Ectodermal cell (in vitro differentiated cells): ENCODE measurements around the gene ACOT13.
"Not testable (repeated sequence)": the region's sequence is repeated elsewhere in the genome, so short reads cannot be mapped to it uniquely, and the experiment has no call there.

Experiments used
- H3K27ac ChIP-seq: 2 replicates; pipeline ENCODE4 v1.7.0; 2013; ENCODE audit warnings: mild to moderate bottlenecking, low read depth, low read length; ENCODE audit not compliant: insufficient read depth, poor library complexity, severe bottlenecking
- H3K27me3 ChIP-seq: 2 replicates; pipeline ENCODE4 v1.7.0; 2013; ENCODE audit warnings: mild to moderate bottlenecking, low read length; ENCODE audit not compliant: insufficient read depth, control insufficient read depth, poor library complexity, severe bottlenecking
- H3K36me3 ChIP-seq: one replicate; pipeline ENCODE4 v1.7.0; 2013; ENCODE audit warnings: low read length; ENCODE audit not compliant: control insufficient read depth, insufficient read depth
- H3K4me1 ChIP-seq: one replicate; pipeline ENCODE4 v1.7.0; 2013; ENCODE audit warnings: low read length; ENCODE audit not compliant: control insufficient read depth, insufficient read depth
- H3K4me3 ChIP-seq: 2 replicates; pipeline ENCODE4 v1.7.0; 2013; ENCODE audit warnings: low read depth, low read length, control low read depth; ENCODE audit not compliant: insufficient read depth
- H3K9me3 ChIP-seq: 2 replicates; pipeline ENCODE4 v1.7.0; 2013; ENCODE audit warnings: mild to moderate bottlenecking, low read length, moderate library complexity; ENCODE audit not compliant: control insufficient read depth
- WGBS, 2 experiments: methylation state at CpG; one replicate each; pipeline ENCODE4 v1.1.7; 2013; ENCODE audit warnings: missing lambda C conversion rate in 2 of 2; 5-methylcytosine and 5-hydroxymethylcytosine counted together

Gene ACOT13

DNA sequence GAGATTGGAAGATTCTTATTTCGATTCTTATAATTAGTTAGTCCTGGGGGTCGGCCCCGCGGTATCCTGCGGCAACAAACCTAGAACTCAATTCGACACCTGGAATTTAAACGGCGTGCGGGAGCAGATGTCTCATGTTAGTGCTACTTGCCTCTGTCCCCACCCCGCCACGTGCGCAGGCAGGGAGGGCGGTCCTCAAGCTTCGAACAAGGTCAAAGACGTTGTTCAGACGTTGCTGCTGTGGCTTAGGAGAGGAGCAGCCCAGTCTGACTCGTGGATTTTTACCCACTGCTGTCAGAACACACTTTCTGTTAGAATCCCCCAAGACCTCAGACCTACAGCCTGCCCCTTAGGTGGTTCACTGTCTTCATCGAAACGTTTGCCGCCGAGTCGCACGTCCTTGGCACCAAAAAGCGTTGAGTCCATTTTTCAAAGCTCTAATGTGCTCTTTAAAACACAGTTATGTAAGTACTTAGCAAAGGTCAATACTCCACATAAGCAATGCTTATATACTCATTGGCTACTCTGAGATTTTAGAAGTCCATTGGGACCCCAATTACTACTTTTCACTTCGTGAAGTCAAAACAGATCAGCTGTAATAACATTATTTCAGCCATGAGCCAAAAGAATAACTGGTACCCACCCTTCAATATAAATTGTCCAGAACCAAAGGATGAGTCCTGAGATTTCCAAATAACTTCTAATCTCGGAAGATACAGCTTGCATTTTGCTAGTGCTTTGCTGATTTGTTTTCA, 54.8 kb downstream of the ACOT13 start:
- H3K4me3 ChIP-seq, result peak overlapping the region; percentile 50
- peak overlapping the region; percentile 72 for H3K27ac ChIP-seq
- 25 to 26% methylated on average over 26 of the region's 26 CpGs for WGBS, 2 experiments
- H3K36me3 ChIP-seq, result no peaks in the 10 kb centered on the region
- H3K4me1 ChIP-seq, result no peaks in the 10 kb centered on the region
- no peaks in the 10 kb centered on the region for H3K9me3 ChIP-seq
- H3K27me3 ChIP-seq, result no peaks in the 10 kb centered on the region

DNA sequence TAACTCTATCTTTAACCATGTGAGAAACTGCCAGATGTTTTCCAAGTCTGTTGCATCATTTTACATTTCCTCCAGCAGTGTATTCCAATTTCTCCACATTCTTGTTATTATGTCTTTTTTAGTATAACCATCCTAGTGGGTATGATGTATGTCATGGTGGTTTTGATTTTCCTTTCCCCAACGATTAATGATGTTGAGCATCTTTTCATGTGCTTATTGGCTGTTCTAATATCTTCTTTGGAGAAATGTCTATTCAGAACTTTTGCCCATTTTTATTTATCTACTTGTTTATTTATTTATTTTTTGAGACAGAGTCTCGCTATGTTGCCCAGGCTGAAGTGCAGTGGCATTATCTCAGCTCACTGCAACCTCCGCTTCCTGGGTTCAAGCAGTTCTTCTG, 56.4 kb downstream of the ACOT13 start:
- H3K27me3 ChIP-seq, result no peaks in the 10 kb centered on the region
- 87 to 94% methylated on average over 3 of the region's 3 CpGs for WGBS, 2 experiments
- H3K9me3 ChIP-seq, result no peaks in the 10 kb centered on the region
- no peaks in the 10 kb centered on the region for H3K4me1 ChIP-seq
- H3K36me3 ChIP-seq, result no peaks in the 10 kb centered on the region
- no peak overlapping the region for H3K27ac ChIP-seq
- no peak overlapping the region for H3K4me3 ChIP-seq

DNA sequence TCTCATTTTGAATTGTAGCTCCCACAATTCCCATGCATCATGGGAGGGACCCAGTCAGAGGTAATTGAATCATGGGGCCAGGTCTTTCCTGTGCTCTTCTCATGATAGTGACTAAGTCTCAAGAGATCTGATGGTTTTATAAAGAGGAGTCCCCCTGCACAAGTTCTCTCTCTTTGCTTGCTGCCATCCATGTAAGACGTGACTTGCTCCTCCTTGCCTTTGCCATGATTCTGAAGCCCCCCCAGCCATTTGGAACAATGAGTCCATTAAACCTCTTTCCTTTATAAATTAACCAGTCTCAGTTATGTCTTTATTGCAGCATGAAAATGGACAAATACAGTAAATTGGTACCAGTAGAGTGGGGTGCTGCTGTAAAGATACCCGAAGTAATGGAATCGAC, 63.8 kb downstream of the ACOT13 start:
- H3K4me1 ChIP-seq, H3K9me3 ChIP-seq, H3K36me3 ChIP-seq, H3K27ac ChIP-seq, H3K4me3 ChIP-seq, H3K27me3 ChIP-seq: not testable (repeated sequence)
- 89 to 95% methylated on average over 3 of the region's 3 CpGs for WGBS, 2 experiments

DNA sequence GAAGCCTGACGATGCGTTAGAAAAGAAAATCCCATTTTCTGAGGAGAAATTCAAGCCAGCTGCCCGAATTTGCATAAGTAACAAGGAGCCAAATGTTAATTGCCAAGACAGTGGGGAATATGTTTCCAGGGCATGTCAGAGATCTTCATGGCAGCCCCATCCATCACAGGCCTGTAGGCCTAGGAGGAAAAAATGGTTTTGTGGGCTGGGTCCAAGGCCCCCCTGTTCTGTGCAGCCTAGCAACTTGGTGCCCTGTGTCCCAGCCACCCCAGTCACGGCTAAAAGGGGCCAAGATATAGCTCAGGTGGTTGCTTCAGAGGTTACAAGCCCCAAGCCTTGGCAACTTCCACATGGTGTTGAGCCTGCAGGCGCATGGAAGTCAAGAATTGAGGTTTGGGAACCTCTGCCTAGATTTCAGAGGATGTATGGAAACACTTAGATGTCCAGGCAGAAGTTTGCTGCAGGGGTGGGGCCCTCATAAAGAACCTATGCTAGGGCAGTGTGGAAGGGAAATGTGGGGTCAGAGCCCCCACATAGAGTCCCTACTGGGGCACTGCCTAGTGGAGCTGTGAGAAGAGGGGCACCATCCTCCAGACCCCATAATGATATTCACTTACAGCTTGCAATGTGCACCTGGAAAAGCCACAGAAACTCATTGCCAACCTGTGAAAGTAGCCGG, 64.7 kb downstream of the ACOT13 start:
- H3K27me3 ChIP-seq, H3K4me3 ChIP-seq, H3K4me1 ChIP-seq, H3K9me3 ChIP-seq, H3K27ac ChIP-seq, H3K36me3 ChIP-seq: not testable (repeated sequence)
- 89 to 91% methylated on average over 6 of the region's 6 CpGs for WGBS, 2 experiments

DNA sequence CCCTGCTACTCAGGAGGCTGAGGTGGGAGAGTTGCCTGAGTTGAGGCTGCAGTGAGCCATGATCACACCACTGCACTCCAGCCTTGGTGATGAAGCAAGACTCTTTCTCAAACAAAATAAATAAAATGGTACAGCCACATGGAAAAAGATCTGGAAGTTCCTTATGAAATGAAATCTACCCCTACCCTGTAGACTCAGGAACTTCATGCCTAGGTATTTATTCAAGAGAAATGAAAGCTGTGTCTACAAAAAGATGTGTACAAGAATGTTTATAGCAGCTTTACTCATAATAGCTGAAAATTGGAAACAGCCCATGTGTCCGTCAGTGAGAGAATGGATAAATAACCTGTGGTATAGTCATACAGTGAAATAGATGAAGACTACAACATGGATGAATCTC, 67.3 kb downstream of the ACOT13 start:
- H3K4me1 ChIP-seq, result no peaks in the 10 kb centered on the region
- H3K27me3 ChIP-seq, result no peaks in the 10 kb centered on the region
- peaks cover 2% of the 10 kb centered on the region for H3K9me3 ChIP-seq
- 98 to 100% methylated on average over 1 of the region's 1 CpG for WGBS, 2 experiments
- no peaks in the 10 kb centered on the region for H3K36me3 ChIP-seq
- H3K4me3 ChIP-seq, result no peak overlapping the region
- no peak overlapping the region for H3K27ac ChIP-seq

DNA sequence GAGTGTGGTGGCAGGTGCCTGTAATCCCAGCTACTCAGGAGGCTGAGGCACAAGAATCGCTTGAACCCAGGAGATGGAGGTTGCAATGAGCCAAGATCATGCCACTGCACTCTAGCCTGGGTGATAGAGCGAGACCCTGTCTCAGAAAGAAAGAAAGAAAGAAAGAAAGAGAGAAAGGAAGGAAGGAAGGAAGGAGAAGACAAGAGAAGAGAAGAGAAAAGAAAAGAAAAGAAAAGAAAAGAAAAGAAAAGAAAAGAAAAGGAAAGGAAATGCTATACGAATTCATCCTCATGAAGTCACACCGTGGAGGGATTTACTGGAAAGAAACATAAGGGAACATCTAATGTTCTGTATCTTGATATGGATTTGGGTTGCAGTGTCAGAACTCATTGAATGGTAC, 67.8 kb downstream of the ACOT13 start:
- WGBS, 2 experiments, result 90 to 91% methylated on average over 4 of the region's 4 CpGs
- H3K4me1 ChIP-seq, H3K9me3 ChIP-seq, H3K27me3 ChIP-seq, H3K4me3 ChIP-seq, H3K36me3 ChIP-seq, H3K27ac ChIP-seq: not testable (repeated sequence)

DNA sequence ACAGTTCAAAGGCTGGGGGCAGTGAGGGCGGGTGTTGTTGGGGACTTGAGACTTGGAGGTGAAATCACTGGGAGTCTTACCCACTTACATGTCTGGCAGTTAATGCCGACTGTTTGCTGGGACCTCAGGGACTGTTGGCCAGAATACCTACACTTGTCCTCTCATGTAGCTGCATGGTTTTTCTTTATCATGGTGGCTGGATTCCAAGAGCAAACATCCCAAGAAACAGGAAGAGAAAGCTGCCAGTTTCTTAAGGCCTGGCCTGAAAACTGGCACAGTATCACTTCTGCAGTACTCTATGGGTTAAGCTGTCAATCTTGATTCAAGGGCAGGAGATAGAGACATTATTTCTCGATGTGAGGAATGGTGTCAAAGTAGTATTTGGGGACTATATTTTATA, 71.9 kb downstream of the ACOT13 start:
- WGBS, 2 experiments, result 92 to 96% methylated on average over 3 of the region's 3 CpGs

DNA sequence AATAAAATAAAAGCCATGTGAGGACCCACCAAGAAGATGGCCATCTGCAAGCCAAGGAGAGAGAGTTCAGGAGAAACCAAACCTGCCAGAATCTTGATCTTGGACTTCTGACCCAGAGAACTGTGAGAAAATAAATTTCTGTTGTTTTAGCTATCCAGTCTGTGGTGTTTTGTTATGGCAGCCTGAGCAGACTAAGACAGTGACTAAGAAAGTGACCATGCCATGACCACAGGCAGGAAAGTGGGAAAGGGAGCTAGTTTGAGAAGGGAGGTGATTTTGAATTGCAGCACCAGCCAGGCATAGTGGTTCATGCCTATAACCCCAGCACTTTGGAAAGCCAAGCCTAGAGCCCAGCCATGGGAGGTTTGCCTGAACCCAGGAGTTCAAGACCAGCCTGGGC, 74.0 kb downstream of the ACOT13 start:
- Histone ChIP-seq H3K27me3 (no peaks in the 10 kb centered on the region), H3K4me1 (no peaks in the 10 kb centered on the region), H3K9me3 (no peaks in the 10 kb centered on the region), H3K4me3 (no peak overlapping the region), H3K27ac (no peak overlapping the region), H3K36me3 (no peaks in the 10 kb centered on the region)

More for the DNA sequence above, 71.9 kb downstream of the ACOT13 start:
- H3K36me3 ChIP-seq, result no peaks in the 10 kb centered on the region
- H3K4me3 ChIP-seq, result no peak overlapping the region
- H3K27ac ChIP-seq, result no peak overlapping the region
- H3K4me1 ChIP-seq, result no peaks in the 10 kb centered on the region
- H3K9me3 ChIP-seq, result no peaks in the 10 kb centered on the region
- H3K27me3 ChIP-seq, result no peaks in the 10 kb centered on the region

DNA sequence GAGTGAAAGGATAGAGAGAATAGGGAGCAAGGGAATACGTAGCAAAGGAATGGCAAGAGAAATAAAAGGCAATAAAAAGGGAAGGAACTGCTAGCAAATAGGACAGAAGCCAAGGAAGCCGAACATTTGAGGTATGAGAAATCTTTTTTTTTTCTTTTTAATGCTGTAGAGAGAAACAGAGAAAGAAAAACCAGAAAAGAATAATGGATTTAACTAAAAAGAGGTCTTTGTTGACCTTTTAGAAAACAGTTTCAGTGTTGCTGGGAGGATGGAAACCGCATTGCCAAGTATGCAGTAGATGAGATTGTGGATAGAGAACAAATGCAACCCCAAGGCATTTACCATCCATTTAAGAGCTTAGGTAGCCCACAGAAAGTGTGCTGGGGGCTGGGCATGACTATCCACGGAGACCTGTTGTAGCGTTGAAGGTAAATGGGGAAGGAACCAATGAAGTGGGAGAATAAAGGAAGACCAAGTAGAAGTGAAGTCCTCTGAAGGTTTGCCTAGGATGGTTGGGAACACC, 75.4 kb downstream of the ACOT13 start:
- H3K4me3 ChIP-seq, result no peak overlapping the region
- H3K4me1 ChIP-seq, result no peaks in the 10 kb centered on the region
- 94 to 95% methylated on average over 5 of the region's 5 CpGs for WGBS, 2 experiments
- H3K9me3 ChIP-seq, result no peaks in the 10 kb centered on the region
- H3K36me3 ChIP-seq, result no peaks in the 10 kb centered on the region
- H3K27me3 ChIP-seq, result no peaks in the 10 kb centered on the region
- no peak overlapping the region for H3K27ac ChIP-seq

DNA sequence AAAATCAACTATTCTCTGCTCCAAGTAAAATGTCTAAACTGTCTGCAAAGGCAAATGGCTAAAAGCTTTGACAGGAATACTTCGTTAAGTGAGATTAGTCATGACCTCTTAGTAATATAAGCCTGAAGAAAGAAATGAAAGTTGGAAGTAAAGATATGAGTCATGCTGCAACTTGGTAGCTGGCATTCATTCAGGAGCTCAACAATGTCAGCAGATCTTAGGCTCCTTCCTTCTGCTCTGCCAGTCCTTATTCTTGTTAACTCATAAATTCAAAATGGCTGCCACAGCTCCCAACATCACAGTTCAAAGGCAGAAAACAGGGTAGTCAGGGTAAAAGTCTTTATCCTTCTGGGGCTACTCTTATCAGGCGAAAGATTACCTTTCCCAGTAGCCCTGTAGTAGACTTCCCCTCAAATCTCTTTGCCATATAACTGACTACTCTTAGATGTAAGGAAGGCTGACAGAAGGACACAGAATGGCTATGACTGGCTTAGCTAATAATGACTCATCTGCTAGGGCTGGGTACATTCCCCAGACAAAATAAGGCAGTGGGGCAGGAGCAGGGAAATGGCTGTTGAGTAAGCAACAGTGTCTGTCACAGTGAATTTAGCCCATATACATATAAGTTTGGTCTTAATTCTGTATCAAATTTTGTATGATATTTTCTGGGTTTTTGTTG, 76.5 kb downstream of the ACOT13 start:
- Histone ChIP-seq H3K9me3 (no peaks in the 10 kb centered on the region), H3K4me1 (no peaks in the 10 kb centered on the region), H3K27ac (no peak overlapping the region), H3K27me3 (no peaks in the 10 kb centered on the region), H3K4me3 (no peak overlapping the region), H3K36me3 (no peaks in the 10 kb centered on the region)
- WGBS, 2 experiments, result 92 to 94% methylated on average over 2 of the region's 2 CpGs
